ENCODE measurements around the gene TEAD2.

- TF ChIP-seq POLR2A (IDR thresholded peaks at IDR 0.05) (no peak), CTCF (IDR thresholded peaks at IDR 0.05) (no peak)
Measured at GRCh38 chr19:49316284-49316683, 45.9 kb downstream of the TEAD2 start.

Data from lower leg skin (tissue), 3 donors.